HG03108 (cell line): Measurements from ENCODE around the gene NFASC.

Experiments
- ATAC-seq: cut with Tn5 transposase; IDR thresholded peaks from one replicate; pipeline ENCODE4 v1.9.1; 2021; ENCODE audit warnings: moderate library complexity; ENCODE audit not compliant: unreplicated experiment

The NFASC gene

DNA sequence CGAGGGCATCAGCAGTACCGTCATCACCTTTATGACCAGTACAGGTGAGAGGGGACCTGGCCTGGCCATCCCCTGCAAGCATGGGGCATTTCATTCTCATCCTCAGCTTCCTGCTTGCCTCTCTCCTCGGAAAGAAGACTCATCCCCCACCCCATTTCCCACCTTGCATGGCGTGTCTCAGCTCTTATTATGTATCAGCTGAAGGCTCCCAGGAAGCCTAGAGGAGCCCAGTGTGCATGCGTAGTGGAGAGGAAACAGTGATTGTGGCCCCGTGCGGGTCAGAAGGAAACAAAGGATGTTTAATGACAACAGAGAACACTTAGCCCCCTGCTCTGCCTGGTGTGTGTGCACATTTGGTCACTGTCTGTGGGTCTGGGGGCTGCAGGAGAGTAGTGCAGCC, 132.0 kb downstream of the NFASC start:
- no peak for ATAC-seq

DNA sequence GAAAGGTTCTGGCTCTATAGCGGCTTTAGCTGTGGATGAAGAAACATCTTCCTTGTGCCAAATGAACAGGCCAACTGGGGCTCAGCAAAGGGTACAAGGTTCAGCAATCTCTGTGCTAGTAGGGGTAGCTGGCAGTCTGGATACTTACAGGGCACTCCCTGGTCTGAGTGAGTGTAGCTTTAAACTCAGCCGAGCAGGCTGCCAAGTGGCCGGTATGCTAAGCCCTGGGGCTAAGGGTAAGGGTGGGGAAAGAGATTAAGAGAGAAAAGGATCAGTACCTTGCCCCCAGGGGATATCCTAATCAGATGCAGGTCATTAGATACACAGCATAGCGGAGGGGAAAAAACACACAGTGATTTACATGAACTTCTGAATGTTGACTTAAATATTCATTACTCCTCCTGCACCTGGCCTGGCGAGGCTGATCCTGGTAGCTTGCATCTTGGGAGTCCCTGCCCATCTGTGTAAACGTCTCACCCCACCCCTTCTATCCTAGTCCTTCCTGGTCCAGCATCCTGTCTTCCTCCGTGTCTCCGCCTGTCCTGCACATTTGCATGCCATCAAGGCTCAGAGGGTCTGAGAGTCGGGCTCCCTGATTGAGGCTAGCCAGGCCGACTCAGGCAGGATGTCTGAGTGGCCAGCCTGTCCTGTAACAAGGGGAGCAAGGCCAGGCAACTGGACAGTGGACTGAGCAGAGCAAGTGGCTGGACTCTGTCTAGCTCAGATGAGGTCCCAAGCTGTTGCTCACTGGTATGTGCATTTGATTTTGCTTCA, 132.9 kb downstream of the NFASC start:
- no peak for ATAC-seq

DNA sequence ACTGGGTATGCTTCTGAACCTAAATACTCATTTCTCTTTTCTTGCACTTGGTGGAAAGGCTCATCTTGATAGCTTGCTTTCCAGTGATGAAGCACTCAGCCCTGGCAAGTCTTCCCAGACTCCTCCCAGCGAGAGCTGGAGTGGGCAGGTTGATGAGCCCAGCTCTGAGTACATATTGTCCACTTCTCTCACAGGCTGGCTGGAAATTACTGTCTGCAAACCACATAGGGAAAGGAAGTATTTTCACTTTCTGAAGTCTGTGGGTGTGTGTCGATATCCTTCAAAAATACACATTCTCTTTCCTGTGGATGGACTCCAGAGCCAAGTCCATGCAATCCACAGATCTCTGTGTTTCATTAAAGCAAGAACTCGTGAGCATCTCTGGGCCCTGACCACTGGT, 133.7 kb downstream of the NFASC start:
- ATAC-seq = no peak

DNA sequence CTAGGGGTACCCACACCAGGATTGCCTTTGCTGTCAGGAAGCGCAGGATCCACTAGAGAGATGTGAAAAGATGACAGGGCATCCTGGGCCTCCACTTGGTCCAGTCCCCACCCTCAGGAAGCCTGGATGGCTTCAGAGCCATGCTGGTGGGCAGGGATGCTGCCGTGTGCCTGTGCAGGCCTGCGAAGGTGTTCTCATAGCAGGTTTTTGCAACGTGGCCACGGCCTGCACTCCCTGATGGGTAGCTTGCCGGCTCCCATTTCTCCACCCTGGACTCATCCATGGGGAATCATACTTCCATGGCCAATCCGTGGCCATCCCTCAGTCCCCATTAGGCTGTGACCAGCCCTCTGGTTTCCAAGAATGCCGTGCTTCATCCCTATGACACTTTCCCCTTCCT, 138.2 kb downstream of the NFASC start:
- ATAC-seq = no peak

DNA sequence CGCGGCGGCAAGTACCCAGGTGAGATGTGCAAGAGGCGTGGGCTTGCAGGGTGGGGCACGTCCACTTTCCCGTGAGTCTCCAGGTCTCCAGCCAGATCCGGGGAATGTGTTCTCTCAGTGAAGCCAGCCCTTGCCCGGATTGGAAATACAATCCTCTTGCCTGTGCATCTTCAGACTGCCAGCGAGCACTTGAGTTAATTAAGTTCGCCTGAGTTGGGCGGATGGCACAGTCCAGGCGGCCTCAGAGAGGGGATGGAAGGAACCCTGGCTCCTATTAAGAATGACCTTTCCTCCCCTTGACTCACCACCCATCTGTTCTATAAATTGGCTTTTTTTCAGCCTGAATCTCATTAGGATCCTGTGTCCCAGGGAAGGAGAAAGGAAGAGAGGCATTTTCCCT, 139.0 kb downstream of the NFASC start:
- ATAC-seq = no peak

DNA sequence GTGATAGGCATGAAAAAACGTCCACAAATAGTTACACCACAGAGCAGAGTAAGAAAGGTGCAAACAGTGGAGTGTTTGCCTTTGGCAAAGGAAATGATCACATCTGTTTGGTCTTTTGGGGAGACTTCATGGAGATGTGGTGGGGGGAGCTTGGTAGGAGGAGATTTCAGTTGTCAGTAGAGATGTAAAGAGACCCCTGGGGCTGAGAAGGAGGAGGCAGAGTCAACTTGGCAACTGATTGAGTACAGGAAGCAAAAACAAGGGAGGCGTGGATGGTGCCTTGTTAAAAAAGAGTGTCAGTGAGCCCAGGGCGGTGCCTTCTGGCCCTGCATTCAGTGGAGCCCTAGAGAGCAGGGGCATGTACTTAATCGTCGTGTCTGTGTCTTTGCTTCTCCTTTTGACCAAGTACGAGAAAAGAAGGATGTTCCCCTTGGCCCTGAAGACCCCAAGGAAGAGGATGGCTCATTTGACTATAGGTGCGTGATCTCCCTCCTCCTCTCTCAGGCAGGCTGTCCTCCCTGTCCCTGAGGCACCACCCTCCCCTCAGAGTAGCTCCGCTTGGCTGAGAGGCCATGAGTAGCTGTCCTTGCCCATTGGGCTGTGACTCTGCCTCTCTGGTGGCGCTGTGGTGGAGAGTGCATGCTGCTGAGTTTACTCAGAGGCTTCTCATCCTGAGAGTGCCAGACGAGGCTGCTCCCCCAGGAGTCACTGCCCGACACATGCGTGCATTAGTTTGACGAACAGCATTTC, 141.9 kb downstream of the NFASC start:
- no peak for ATAC-seq

DNA sequence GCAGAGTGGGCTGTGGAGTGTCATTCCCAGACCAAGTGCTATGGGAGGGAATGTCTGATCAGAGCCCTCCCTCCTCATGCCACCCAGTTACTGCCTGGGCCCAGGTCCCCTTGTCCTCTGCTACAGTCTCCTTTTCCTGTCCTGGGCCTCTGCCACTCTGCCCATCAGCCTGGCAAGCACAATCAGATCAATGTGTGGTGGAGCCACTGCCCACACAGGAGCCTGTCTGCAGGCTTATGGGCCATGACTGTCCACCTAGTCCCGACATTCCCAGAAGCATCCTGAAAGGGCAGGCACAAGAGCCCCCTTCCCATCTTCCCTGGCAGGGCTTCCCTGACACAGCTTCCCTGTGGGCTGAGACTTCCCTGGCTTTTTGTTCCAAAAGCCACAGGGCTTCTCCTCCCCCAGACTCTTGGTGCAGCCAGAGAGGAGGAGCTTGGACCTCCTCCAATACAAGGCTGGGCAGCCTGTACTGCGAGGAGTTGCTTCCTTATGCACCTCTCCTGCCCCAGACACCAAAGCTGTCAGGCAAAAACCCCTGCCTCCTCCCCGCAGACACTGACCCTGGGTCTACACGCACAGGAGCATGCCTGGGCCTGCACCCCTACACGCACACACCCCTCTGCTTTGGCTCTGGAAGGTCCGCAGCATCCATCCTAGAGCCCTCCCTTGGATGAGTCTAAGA, 143.2 kb downstream of the NFASC start:
- ATAC-seq = no peak

DNA sequence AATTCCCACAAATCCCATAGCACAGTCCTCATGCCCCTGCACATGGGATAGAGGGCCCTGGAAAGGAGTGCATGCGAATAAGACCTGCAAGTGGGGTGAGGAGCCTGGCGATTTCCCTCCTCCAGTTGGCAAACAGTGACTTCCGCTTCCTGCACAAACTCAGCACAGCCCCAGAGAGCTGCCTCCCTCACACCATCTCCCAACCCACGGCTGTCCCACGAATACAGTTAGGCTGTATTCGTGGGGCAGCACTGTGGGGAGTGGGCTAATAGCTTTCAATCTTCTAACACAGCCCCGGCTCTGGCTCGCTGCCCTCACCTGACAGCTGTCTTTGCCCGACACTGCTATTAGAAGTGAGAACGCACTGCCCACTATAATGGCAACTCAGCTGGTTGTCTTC, 144.1 kb downstream of the NFASC start:
- no peak for ATAC-seq

DNA sequence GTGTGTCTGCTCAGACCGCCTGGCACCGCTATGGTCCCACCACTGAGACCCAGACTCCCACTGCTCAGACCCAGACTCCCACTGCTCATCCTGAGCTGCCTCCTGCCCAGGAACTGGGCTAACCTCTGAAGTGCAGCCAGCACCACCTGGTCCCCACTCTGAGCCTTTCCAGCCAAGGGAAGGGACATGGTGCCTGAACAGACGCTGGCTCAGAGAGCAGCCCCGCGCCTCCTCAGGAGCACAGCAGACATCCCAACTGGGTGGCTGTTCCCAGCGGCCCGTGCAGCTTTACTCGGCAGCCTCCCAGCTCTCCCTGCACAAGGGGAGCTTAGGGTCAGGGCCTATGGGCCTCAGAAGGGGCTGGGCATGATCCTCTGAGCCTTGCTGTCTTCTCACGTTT, 144.6 kb downstream of the NFASC start:
- ATAC-seq = no peak

DNA sequence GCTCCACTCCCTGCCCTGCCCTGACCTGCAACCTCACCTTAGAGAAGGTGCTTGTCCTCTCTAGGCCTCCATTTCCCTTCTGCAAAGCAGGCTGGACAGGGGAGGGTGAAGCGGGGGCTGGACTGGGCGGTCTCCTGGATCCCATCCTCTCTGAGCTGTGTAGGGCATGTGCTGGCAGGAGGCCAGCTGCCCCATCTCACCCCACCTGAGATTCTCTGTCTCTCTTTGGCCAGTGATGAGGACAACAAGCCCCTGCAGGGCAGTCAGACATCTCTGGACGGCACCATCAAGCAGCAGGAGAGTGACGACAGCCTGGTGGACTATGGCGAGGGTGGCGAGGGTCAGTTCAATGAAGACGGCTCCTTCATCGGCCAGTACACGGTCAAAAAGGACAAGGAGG, 145.4 kb downstream of the NFASC start:
- ATAC-seq = no peak

DNA sequence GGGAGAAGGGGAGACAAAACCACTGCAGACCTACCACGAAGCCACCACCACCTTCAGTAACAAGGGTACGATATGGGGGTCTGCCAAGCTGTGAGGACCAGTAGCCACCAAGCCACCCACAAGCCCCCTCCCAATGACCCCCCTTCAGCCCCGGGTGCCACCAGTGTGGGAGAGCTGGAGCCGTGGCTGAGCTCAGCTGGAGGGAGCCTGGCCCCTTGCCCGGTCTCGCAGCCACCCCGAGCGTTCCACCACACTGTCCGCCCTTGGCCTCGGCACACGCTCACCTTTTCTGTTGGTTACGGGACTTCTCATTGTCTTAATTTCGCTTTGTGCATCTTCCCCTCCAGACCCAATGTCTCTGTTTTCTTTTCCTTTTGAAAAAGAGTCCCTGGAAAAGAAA, 145.9 kb downstream of the NFASC start:
- no peak for ATAC-seq

DNA sequence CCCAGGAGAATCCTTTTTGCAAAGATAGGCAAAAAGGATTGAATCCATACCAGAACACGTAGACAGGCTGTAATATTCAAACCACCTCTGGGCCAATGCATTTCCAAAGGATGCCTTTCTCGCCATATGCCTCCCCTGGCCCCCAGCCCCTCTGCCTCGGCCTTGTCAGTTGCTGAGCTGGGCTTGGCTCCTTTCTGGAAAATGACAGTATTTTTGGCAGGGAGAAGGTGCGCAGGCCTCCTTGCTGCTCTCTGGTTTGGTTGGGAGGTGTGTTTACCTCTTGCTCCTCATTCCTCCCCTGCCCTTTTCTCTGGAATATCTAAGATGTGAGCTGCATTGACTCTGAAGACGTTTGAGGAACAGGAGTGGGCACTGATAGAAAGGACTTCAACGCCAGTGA, 146.3 kb downstream of the NFASC start:
- ATAC-seq = no peak

DNA sequence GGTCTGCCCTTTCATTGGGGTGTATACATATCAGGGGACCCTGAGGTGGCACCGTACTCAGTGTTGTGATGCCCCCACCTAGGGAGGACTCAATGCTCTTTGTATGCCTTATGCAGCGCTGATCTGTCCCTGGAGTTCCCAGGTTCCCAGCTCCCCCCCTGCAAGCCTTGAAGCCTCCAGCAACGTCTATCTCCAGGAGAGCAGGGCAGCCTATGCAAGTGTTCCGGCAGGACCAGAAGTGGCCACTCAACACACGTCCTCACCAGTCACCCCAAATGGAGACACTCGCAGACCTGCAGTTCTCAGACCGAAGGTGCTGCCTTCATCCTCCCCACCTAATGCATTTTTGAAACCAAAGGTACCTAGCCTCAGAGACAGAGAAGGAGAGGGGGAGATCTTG, 147.1 kb downstream of the NFASC start:
- no peak for ATAC-seq

DNA sequence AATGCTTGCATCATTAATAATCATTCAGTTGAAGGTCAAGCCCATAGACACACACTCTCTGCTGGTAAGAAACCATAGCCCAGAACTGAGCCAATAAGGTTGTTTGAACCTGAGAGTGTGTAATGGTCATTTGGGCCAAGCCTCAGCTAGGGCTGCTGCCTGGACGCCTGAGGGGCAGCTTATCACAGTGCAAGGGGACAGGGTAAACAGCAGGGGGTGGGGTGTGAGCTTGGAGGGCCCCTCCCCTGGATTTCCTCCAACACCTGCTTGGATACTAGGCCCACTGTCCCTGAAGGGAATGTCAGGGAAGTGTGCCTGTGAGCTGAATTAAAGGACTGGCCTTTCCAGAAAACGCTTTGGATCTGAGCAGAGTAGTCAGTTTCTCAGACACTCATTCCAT, 147.7 kb downstream of the NFASC start:
- no peak for ATAC-seq

DNA sequence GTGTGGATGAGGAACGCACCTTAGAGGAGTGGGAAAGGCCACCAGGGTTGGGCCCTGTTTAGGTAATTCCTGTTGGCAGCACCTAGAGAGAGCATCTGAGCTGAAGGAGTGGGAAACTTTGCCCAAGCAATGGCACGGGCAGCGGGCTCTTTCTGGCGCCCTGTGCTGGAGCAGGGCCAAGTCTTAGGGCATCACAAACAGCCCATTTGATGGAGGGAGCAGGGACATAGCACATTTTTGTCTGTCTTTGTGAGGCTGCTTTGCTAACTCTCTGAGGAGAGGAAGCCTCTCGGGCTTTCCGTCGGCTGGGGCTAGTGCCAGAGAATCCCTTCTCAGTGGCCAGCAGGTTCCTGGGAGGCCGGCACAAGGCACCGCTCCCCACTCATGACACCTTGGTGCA, 149.8 kb downstream of the NFASC start:
- no peak for ATAC-seq

DNA sequence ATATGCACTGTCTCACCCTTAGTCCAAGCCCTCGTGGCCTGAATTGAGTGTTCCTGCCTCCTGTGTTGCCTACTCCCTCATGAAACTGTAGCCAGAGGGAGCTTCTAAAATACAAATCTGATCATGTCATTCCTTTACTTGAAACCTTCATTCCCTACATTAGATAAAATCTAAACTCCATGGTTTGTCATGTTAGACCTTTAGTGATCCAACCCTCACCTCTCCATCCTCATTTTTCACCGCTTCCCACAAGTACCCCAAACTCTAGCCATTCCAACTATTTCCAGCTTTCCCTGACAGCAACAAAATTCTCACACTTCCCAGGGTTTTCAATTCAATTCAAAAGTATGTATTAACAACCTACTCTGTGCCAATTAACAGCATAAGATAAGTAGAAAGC, 154.0 kb downstream of the NFASC start:
- ATAC-seq = no peak

DNA sequence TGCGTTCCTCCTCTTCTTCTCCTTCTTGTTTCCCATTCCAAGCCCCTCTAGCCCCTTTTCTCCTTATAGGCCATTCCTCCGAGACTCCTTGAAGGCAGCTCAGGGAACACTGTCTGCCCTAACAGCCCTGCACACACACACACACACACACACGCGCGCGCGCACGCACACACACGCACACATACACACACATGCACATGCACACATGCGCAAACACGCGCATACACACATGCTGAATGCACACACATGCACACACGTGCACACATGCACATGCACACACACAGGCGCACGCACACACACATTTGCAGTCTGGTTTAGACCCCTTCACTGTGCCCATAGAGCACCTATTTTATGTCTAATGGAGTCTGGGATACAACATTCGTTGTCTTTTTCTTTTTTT, 154.6 kb downstream of the NFASC start:
- no peak for ATAC-seq

DNA sequence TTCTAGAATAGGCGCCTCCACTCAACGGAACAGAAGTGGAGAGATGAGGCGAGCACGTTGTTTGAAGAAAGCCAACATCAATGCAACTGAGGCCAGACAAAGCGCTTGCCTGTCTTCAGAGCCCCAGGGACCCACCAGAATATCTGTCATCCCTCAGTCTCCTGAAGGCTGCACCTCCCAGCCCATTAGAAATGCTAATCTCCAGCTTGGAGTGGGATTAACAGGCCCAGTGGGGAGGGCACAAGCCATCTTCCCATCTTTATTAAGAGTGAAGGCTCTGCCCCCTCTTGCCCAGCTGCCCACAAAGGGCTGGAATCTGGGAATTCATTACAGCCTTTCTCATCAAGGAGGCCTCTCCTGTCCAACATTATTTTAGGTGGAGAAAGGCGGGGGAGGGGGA, 155.5 kb downstream of the NFASC start:
- ATAC-seq = no peak

DNA sequence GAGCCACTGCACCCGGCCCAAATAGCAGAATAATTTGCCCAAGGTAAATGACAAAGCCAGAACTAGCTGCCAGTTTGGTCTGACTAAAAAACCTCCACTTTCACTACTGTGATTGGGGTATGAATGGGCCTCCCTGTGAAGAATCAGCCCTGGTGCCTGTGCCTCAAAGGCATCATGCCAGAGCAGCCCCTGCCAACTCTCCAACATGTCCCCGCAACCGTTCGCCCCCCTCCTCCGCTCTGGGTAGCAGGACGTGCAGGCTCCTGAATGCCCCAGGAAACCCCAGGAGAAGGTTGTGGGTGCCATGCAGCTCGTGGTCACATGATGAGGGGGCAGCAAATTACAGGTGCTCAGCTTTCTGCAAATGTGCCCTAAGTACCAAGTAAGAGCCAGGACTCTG, 157.7 kb downstream of the NFASC start:
- ATAC-seq = no peak

DNA sequence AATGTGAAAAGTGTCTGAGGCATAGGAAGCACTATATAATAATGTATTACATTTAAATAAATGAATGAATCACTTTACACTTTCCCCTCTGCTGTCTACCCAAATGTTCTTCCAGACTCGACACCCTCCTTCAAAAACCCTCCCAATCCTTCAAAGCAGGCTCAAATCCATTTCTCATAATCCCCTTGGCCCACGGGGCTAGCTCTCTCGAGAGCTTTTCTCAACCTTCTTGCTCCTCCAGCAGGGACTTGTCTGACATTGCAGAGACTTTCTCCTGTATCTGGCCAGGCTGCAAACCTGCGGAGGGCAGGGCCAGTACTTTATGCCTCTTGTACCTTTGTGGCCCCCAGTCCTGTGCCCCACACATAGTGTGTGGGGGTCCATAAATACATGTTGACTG, 158.3 kb downstream of the NFASC start:
- ATAC-seq = no peak

DNA sequence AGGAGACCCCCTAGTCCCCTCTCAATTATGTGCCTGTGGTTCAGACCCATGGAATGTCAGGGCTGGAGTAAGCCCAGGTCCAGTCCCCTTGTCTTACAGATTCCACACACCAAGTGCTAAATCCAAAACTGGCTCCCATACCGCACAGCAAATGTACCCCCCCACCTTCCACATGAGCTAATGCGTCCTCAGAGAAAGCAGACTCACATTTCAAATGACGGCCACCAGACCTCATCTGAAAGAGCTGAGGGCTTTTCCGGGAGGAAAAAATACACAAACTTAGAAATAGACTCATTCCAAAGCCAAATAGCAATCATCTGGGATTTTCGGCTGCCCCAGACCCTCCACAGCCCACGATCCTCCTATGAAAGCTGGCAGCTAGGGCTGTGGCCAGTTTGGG, 159.6 kb downstream of the NFASC start:
- ATAC-seq = no peak

DNA sequence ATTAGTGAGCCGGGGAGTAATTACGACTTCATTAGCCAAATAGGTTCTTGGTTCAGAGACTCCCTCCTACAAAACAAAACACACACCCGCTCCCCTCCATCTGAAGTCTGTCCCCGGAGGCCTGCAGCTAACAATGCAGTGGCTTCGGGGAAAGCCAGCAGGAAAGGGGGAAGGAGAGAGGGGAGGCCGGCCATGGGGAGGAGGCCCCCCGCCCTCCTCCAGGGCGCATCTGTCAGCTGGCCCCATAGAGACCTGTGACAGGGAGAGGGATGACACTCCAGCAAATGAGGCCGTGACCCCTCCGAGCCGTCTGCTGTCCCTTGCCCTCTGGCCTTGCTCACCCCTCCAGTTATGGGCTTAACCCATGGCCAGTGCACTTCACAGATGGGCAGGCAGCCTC, 160.2 kb downstream of the NFASC start:
- no peak for ATAC-seq
